HG02973 (cell line): Measurements from ENCODE around the gene ZBTB20.
A peak's percentile ranks its signal among the peaks of the same experiment; 100 is the strongest.

Experiments
- ATAC-seq: cut with Tn5 transposase; IDR thresholded peaks from one replicate; pipeline ENCODE4 v1.9.1; 2021; ENCODE audit warnings: moderate library complexity; ENCODE audit not compliant: unreplicated experiment

Gene ZBTB20

GRCh38 chr3:114356066-114356465 lies 791.0 kb downstream of the ZBTB20 start:
- no peak for ATAC-seq

DNA sequence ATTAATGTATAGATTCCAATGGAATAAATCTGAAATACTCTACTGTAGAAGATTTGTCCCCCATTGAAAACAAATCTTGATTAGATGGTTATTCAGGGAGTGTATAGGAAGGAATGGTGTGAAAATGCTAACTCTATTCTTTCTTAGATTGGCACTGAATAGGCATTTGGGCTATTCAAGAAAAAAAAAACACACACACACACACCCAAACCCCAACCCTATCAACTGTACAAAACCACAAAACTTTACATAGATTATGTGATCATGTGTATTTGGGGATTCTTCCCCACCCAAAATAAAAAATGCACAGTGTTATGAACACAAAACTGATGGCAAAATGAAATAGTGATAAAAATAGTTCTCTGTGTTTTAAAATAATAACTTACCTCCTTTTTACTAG lies 791.4 kb downstream of the ZBTB20 start:
- ATAC-seq = no peak

DNA sequence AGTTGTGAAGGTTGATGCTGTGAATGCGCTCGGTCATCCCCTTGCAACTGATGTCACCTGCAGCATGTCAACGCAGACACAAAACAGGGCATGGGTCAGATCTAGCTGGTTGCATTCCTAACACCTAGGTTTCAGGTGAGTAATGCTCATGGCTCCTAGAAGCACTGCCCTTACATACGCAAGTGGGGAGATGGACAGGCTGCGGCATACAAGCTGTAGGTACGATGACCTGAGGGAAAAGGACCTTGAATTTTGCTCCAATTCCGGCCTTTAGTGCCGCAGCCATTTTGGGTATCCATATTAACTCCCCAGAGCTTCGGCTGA lies 795.3 kb downstream of the ZBTB20 start:
- no peak for ATAC-seq

GRCh38 chr3:114351123-114351821 lies 795.8 kb downstream of the ZBTB20 start:
- ATAC-seq = no peak

DNA sequence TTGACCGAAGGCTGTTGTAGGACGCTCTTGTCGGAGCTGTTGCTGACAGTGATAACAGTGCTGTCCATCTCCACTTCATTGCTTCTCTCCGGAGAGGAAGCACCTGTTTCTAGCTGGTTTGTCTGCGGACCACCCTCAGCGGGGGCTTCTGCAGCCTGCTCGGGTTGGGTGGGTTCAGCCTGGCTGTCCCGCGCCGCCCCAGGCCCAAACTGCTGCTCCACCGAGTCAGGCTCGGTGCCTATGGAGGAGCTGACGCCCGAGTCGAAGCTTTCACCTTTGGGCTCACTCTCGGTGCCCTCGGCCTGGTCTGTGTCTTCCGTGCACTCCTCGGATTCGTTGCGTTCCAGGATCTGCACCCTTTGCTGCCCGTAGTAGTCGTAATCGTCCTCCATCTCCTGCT lies 796.4 kb downstream of the ZBTB20 start:
- ATAC-seq = no peak

- no peak for ATAC-seq
These were observed 796.8 kb downstream of the ZBTB20 start for GRCh38 chr3:114350271-114350670.

GRCh38 chr3:114344492-114344891 lies 802.6 kb downstream of the ZBTB20 start:
- ATAC-seq = no peak

DNA sequence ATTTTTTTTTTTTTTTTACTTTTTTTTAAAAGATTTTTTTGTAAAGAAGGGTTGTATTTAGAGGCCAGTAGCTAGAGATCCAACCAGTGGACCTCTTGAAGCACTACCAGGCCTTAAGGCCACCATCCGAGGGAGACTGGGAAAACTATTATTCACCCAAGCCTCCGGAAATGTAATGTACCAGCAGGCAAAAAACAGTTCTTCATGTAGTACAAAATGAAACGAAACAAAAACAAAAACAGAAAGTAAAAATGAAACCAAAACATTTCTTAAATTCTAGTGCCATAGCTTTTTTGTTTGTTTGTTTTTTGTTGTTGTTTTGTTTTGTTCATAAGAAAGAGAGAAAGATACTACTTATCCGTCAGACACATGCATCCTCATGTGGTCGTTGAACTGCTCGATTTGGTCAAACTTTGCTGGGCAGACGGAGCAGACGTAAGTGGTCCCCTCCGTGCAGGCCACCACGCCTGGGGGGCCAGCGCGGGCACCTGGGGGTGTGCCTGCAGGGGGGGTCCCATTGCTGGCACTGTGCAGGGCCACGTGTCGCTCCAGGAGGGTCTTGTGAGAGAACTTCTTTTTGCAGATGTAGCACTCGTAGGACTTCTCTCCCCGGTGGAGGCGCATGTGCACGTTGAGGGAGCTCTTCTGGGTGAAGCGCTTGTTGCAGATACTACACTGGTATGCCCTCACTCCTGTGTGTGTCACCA lies 808.3 kb downstream of the ZBTB20 start:
- no peak for ATAC-seq

- no peak for ATAC-seq
These were observed 810.2 kb downstream of the ZBTB20 start for GRCh38 chr3:114336857-114337256.

- ATAC-seq = no peak
These were observed 810.9 kb downstream of the ZBTB20 start for GRCh38 chr3:114336122-114336697.

DNA sequence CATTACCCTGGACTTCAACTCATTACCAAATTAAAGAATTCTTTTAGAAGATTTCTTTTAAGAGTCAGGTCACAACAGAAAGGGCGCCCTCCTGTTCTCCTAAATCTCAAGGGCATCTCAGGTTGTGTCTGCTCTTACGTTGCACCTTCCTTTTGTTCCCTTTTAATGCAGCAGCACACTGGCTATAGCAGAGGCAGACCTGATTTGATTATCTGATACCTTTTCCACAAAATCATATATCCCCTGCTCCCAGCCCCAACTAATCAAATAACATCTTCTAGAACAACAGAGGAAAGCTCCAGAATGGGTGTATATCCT lies 813.2 kb downstream of the ZBTB20 start:
- no peak for ATAC-seq

- ATAC-seq = no peak
These were observed 813.7 kb downstream of the ZBTB20 start for GRCh38 chr3:114333180-114333922.

DNA sequence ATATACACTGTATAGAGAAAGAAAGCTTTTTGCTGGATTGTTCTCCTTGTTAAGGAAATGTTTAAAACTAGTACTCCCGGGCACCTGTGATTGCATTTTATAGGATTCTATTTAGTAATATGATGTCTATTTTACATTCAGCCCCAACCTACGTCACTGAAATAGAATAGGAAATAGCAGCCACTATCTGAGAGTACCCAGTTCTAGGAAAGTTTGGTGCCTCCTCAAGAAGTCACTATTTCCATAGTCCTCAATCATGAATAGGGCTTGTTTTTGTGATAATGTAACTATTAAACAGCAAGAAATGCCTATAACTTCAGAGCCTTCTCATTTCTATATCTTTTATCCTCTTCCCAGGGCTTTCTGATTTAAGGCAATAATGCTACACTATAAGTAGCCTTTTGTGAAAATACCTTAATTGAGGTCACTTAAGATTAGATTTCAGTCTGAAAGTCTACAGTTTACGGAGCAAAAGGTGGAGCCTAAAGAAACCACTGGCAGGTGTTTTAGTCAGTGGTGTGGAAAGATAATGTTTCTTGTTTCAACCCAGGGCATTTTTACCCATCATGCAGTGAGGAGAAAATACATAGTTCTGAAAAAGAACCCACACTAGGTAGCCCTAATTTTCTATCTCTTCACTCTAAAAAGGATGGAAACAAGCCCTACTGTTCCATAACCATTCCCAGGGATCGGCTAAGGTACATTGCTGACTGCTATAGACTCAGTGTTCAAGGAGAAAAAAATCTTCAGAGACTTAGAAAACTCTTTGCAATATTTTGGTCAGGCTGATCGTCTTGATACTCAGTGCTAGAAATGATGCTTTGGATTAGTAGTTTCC lies 814.5 kb downstream of the ZBTB20 start:
- peak; percentile 42 for ATAC-seq

GRCh38 chr3:114331710-114332109 lies 815.4 kb downstream of the ZBTB20 start:
- no peak for ATAC-seq

DNA sequence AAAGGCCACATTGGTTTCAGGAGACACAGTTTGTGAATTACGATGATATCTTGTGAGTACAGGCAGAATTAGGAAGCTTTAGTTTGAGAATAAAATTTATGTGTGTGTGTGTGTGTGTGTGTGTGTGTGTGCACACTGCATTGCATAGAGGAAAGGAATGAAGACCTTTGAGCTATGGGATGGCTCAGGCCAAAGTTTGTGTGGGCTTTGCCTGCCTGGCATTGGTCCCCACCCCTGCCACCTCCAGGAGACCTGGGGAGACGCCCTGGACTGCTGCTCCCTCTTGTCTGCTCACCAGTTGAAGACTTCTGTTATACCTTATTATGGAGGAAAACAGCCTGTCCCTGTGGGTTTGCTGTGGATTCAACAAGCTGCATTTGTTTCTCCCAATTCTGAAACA lies 816.1 kb downstream of the ZBTB20 start:
- no peak for ATAC-seq

- peak; percentile 49 for ATAC-seq
These were observed 817.3 kb downstream of the ZBTB20 start for GRCh38 chr3:114329823-114330222.

GRCh38 chr3:114328345-114328744 lies 818.7 kb downstream of the ZBTB20 start:
- ATAC-seq = no peak

- ATAC-seq = no peak
These were observed 819.4 kb downstream of the ZBTB20 start for GRCh38 chr3:114327665-114328064.

GRCh38 chr3:114323546-114324254 lies 823.4 kb downstream of the ZBTB20 start:
- peak; percentile 53 for ATAC-seq

DNA sequence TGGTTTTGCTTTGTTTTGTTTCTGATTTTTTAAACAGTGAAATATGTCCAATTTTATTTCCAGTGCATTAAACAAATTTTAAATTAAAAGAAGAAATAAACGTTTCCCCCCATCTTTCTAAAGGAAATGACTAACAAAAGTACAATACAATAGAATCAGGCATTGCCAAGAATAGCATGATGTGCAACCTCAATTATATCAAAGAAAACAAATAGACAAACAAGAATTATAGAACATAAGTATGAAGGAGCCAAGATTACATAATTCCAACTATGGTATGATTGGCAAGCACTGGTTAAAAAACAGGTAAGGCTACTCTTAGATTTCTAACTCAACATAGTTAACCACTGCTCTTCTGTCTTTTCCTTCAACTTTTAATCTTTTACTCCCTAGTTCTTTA lies 826.8 kb downstream of the ZBTB20 start:
- no peak for ATAC-seq
